HG03159 (cell line): ENCODE measurements around the gene TLCD1.

Experiments
- ATAC-seq: cut with Tn5 transposase; IDR thresholded peaks from one replicate; pipeline ENCODE4 v1.9.1; 2021; ENCODE audit warnings: mild to moderate bottlenecking, moderate library complexity; ENCODE audit not compliant: unreplicated experiment

The TLCD1 gene

DNA sequence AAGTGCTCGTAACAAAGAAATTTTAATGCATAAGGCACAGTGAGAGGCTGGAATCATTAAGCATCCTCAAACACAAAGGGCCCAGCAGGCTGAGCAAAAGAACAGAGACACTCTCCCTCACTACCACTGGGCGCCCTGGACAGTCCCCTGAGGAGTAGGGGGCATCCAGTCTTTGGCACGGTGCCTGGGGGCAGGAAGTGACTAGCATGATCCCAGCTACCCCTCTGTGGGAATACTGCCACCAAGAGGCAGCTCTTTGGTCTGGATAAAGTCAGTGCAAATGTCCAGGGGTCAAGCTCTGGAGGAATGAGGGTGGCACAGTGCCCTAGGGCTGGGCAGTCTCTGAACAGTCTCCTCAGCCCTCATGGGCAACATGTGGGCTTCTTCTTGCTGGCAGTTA is 11.8 kb downstream of the TLCD1 start:
- no peak for ATAC-seq

- ATAC-seq = no peak
Measured at GRCh38 chr17:28712705-28713415, 13.2 kb downstream of the TLCD1 start.

DNA sequence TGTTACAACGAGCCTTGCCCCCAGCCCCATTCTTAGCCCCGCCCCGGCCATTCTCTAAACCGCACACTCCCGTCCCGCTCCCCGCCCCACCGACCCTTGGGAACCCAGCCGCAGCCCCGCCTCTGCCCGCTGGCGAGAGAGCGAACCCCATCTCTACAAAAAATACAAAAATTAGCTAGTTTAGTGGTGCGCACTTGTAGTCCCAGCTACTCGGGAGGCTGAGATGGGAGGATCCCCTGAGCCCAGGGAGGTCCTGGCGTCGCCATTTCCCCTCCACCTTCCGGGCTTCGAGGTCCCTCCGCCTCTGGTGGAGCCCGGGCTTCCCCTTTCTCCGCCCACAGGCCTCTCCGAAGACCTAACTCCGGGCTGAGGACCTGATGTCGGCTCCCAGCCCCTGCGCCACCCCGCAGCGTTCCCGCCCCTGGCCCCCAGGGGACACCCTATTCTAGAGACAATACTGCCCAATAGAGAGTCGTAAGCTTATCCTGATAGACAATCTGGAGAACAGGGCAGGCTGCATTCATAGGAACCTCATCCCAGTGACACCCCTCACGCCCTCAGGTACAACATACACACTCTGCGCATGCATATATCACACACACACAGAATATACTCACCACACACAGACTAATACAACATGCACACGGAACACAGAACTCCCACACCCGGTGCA is 13.9 kb downstream of the TLCD1 start:
- no peak for ATAC-seq

GRCh38 chr17:28711723-28712031 is 14.4 kb downstream of the TLCD1 start, which contains the start of gene PROCA1:
TSS of gene PROCA1 (minus strand) at chr17:28711888. CDS start at chr17:28711660, 228 bp downstream.
- ATAC-seq = peak; percentile 17

DNA sequence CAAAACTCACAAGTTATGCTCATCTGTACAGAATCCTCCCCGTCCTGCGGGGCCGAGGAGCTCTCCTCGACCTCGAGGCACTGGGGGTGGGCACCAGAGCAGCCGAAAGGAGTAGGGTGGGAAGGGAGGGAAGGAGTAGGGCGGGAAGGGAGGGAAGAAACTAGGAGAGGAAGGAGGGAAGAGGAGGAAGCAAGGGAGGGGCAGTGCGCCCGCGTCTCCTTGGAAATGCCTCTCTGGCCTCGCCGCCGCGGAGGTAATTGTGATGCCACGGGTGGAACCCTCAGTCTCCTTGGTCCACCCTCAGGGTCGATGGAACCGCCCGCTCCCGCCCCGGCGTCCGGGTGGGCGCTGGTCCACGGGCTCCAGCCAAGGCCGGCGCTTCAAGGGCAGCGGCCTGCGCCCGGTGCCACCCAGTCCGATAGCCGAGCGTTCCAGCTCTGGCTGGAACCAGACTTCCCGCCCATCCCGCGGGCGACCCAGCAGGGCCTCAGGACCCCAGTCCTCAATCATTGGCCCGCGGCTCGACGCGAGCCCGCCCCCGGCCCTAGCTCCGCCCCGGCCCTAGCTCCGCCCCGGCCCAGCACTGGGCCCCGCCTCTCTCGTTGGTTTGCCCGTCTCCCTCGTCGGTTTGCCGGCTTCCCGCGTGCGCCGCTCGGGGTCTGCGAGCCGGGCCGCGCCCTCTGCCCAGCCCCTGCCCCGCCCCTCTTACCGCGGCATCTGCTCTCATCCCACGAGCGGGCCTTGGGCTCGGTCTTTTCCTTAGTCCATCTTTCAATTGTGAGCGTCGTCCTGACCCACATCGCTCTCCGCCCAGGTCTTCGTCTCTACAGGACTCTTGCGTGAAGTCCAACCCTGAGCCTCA is 14.9 kb downstream of the TLCD1 start:
- ATAC-seq = peak; percentile 71

DNA sequence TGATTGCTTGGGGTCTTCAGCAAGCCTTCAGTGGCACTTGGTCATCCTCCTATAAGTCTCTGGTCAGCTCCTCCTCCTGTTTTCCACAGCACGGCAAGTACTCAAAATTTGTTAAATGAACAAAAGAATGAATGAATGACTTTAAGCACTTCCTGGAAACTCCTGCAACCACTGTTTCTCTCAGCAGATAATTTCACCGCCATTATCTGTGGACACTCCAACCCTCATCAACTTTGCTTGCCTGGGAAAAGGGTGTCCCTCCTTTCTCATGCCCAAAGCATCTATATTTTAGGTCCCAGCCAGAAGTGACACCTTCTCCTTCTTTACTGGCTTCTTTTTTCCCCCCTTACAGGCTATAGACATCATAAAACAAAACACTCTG is 18.7 kb downstream of the TLCD1 start:
- ATAC-seq = no peak

DNA sequence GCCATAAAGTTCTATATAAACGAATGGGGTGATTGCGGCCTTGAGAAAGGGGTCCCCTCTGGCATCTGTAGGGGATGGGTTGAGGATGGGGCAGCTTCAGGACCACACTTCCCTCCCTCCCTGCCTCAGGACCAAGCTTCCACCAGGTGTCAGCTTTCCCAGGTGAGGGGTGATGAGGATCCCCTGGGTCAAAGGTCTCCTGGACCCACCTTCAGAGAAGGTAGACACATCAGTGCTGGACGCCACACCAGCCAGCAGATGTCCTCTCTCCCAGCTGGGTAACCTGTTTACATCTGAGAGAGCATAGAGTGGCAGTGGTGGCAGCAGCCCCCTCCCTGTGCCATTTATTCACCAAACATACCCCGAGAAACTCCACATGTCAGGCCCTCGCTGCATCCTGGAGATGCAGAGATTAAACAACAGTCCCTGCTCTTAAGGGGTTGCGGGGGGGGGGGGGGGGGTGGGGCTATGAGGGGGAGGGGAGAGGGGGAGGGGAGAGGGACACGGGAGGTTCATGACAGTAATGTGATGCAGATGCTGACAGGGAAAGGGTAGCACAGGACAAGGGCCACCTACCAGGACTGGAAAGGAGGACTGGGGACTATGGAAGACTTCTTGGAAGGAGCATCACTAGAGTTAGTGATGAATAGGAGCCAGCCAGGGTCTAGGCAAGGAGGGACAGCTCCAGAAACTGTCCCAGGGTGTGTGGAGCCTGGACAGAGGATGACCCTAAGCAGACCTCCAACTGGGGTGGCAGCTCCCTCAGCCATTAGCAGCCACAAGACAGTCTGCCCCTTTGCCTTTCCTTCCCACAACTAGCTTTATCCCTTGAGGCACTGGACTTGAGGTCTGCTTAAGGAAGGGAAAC is 19.3 kb downstream of the TLCD1 start:
- no peak for ATAC-seq

- no peak for ATAC-seq
Measured at GRCh38 chr17:28705728-28706334, 20.2 kb downstream of the TLCD1 start.

- no peak for ATAC-seq
Measured at GRCh38 chr17:28705074-28705659, 20.9 kb downstream of the TLCD1 start.

DNA sequence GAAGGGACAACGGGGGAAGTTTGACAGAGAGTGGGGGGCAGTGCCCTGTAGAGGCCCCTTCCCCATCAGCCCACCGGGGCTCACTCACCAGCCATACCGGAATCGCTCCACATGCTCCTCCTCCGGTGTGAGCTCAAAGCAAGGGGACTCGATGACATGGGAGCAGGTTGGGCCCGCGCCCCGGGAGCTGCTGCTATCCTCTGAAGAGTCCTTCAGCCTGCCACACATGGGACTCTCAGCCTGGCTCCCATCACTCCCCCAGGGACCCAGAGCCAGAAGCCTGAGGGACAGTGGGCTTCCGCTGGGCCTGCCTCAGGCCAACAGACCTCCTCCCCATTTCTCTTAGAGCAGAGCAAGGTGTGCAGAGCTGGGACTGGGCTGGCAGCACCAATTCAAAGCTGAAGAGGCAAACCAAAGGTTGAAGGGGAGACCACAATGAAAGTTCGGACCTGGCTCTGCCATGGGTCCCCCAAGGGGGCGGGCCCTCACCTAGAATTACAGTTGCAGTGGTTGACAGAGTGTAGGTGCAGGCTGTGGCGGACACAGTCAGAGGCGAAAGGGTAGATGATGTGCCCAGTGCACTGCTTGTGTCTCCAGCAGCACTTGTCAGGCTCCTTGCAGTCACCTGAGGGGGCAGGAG is 21.7 kb downstream of the TLCD1 start:
- ATAC-seq = no peak

GRCh38 chr17:28703552-28704218 is 22.3 kb downstream of the TLCD1 start:
- ATAC-seq = no peak

- no peak for ATAC-seq
Measured at GRCh38 chr17:28702752-28703150, 23.3 kb downstream of the TLCD1 start.

DNA sequence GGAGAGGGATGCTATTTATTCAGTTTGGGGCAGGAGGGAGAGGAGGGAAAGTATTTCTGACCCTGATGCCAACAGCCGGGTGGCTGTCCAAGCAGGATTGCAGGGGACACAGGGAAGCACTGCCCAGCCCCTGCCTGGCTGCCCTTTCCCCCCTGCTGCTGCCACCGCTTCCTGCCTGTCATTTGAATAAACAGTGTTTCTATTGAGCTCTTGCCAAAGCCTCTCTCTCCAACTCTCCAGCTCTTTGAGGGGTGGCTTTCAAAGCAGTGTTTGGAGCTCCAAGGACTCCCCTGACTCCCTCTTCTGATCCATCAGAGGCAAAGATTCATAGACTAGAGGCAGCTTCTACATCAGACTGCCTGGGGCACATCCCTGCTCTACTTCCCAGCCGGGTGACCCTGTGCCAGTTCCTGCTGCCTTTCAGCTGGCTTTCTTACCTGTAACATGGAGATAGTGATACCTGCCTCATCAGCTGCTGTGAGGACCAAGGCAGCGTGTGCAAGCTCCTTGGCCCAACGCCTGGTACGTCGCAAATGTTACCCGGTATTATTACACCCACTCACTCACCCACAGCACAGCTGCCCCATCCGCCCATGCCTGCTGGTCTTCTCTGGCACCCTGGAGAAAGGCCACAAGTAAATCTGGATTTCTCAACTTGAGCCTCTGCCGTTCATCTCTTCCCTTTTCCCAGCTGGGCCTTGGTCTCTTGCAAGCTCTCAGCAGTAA is 23.8 kb downstream of the TLCD1 start:
- no peak for ATAC-seq

GRCh38 chr17:28700830-28701492 is 25.1 kb downstream of the TLCD1 start:
- ATAC-seq = no peak

GRCh38 chr17:28700278-28700677 is 25.8 kb downstream of the TLCD1 start:
- ATAC-seq = no peak

DNA sequence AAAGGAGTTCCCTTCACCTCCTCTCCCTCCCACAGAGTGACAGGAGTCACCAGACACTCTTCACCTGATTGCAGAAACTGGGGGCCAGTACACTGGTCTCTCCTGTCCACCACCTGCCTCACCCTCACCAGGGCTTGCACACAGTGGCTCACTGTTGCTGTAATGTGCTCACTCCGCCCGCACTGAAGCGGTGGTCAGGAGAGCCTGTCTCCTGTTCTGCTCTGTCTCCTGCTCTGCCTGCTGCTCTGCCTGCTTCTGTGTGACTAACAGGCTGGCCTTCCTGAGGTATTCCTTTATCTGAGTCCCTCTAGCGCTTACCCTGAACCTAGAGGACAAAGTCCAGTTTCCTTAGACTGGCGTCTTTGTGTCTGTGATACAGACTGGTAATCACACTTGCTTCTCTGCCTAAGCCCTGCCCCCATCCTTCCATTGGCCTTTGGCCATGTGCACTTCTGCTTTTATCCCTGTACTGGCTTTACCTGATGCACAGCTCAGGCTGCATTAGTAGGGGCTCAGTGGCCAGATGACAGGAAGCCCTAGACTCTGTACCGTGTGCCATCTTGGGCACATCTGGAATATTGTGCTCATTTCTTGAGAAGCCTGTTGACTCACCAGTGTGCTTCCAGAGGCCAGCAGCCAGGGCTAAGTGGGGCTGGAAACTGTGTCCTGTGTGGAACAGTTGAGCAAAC is 27.6 kb downstream of the TLCD1 start:
- ATAC-seq = no peak

DNA sequence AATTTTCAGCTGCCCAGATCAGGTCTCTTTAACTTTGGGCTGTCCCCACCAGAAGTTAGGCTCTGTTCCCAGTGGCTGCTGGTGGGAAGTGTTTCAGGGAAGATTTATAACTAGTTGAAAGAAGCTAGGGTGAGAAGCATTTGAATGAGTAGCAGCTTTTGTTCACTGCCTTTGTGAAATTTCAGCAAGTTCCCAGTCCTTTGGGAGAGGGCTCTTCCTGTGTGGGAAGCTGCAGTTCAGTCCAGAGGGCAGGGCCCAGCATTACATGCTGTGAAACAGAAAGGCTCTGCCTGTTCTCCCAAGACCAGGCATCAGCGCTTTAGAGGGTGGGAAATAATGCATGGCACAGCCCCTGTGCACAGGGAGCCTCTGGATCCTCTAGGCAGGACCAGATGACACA is 32.2 kb downstream of the TLCD1 start:
- no peak for ATAC-seq
